ENCODE measurements around the gene ARHGAP10.
A peak's percentile ranks its signal among the peaks of the same experiment; 100 is the strongest.
"Not testable (repeated sequence)": the region's sequence is repeated elsewhere in the genome, so short reads cannot be mapped to it uniquely, and the experiment has no call there.

The ARHGAP10 gene

DNA sequence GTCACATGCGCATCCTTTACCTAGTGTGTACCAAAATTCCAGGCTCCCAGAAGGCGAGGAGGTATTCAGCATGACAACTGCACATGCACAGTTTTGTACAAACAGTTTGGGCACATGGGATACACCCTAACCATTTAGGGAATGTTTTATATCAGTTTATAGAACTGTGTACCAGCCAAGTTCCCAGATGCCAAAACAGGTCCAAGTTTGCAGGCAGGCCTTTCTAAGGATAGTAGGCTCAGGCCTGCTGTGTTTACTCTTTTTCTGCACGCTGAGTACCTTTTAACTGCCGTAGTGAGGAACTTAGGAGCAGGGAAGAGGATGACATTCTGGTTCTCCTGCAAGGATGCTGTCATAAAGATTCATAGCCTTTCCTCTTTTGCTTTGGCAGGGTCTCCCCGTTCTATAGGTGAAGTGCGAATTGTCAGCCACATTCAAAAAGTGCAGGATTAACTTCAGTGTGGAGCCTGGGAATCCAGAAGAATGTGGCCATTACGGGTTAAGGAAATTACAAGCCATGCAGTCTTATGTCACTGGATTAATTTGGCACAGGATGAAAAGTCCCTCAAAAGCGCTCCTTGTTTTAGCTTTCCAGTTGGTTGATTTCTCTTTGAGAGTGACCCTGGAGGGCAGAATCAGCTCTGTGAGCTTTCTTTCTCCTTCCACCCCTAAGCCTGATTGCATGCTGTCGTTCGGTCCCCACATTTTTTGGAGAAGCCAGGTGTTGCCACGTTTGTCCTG is 259.8 kb downstream of the ARHGAP10 start:
- DNase-seq (ENCODE audit: low spot score) = no peak

DNA sequence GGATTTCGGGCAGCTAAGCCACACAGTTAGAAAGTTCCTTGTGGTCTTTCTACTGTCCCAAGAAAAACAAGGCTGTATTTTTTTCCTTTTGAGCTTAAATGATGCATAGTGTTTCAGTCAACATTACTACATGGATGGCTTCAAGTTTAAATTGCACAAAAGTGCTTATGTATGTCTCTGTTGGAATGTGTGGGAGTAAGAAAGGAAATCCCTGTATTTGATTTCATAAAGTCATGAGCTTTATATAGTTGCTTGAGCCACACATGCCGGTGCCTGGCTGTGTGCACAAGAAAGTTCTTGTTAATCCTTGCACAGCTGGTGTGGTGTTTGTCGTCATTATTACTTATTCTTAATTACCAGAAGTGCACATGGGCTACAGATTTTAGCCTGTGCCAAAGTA is 262.2 kb downstream of the ARHGAP10 start:
- DNase-seq (ENCODE audit: low spot score) = no peak

DNA sequence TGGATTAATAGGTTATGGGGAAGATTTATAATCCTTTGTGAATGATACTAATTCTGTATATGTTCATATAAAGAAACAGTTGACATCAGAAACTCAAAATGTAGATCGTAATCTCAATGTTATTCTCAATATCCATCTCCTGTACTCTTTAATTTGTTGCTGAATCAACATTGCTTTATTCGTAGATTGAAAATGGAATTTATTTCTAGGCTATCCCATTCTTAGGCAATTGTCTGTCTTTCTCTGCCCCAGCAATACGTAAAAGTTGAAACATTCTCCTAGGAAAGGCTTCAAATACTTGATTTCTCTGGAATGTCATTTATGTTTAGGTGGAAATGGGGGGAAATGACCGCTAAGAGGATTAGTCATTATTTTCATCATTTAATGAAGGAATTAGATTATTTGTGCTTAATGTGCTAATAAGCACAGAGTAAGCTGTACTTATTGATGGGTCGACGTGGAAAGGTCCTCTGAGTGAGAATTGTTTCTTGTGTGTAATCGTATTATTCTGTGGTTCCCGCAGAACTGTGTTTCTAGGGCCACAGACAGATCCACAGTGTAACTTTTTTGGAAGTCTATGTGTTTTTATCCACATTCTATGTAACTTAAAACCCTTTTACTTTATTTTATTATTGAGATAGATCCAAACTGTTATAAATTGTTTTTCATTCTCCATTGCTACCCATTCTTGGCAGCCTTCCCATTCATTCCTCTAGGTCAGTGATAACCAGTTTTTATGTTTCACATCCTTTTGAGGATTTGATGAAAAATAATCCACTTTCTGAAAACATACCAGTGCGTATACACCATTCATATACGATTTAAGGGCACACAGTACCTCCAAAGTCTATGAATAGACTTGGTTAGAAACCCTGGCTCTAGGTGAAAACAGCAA is 262.9 kb downstream of the ARHGAP10 start:
- DNase-seq (ENCODE audit: low spot score) = no peak

DNA sequence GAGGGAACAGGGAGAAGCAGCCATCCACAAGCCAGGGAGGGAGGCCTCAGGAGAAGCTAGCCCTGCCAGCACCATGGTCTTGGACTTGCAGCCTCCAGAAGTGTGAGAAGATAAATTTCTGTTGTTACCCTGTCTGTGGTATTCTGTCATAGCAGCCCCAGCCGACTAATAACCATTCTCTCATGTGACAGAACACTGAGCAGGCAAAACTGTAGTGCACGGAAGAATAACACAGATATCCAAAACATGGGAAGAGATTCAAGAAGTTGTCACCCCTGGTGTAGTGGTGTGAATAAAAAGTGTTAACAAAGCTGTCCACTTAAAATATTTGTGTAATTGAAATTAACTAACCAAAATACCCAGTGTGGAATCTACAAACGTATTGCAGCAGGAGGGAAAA is 265.0 kb downstream of the ARHGAP10 start:
- no peak for DNase-seq (ENCODE audit: low spot score)

DNA sequence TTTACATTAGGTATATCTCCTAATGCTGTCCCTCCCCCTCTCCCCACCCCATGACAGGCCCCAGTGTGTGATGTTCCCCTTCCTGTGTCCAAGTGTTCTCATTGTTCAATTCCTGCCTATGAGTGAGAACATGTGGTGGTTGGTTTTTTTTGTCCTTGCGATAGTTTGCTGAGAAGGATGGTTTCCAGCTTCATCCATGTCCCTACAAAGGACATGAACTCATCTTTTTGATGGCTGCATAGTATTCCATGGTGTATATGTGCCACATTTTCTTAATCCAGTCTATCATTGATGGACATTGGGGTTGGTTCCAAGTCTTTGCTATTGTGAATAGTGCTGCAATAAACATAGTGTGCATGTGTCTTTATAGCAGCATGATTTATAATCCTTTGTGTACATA is 268.1 kb downstream of the ARHGAP10 start:
- DNase-seq (ENCODE audit: low spot score) = not testable (repeated sequence)

DNA sequence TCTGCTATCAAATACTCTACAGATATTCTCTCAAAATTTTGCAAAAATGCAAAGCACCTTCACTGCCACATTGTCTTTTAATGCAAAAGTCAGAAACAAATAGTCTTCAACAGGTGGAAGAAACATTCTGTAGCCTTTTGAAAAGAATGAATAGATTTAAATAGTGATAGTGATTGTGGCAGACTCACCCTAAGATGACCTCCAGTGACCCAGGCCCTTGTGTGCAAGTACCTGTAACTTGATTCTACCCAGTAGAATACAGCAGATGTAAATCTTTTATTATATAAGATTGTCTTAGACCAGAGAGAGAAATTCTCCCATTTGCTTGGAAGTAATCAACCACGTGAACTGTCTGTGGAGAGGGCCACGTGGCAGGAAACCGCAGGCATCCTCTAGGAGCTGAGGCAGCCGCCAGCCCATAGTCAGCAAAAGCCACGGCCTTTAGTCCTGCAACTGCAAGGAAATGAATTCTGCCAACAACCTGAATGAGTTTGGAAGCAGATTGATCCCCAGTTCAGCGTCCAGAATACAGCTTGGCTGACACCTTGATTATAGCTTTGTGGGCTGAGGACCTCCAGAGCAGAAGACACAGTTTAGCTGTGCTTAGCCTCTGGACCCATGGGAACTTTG is 272.5 kb downstream of the ARHGAP10 start:
- DNase-seq (ENCODE audit: low spot score) = no peak

DNA sequence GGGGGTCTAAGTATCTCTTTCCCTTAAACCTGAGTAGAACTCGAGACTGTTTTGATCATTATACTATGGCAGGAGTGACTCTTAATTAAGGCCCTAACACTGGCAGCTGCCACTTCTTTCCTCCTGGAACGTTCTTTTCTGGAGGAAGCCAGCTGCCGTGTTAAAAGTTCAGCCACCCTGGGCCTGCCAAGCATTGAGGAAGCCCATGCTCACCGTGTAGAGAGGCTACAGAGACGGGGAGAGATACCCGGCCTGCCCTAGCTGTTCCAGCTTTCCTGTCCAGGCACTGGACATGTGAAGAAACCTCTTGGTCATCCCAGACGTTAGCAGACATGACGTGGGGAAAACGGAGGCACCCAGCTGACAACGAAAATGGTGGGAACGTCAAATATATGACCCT is 274.1 kb downstream of the ARHGAP10 start:
- DNase-seq (ENCODE audit: low spot score) = no peak

DNA sequence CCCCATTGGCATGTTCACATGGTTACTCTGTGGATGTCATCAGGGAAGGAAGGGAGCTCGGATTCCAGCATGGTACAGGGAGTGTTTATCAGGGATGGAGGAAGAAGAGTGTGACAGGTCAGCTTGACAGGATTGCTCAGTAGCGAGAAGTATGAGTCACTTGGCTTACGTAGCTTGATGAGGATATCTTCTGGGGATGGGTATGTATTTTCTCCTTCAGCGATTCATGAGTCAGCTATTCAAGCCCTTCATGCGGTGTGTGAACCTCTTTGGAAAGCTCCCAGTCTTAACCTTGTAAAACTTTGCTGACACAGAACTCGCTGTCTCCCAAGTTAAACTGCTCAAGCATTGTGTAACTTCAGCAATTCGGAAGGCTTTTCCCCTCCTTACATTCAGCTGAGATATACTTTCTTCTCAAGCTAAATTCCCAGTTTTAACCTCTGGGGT is 275.4 kb downstream of the ARHGAP10 start:
- DNase-seq (ENCODE audit: low spot score) = no peak

DNA sequence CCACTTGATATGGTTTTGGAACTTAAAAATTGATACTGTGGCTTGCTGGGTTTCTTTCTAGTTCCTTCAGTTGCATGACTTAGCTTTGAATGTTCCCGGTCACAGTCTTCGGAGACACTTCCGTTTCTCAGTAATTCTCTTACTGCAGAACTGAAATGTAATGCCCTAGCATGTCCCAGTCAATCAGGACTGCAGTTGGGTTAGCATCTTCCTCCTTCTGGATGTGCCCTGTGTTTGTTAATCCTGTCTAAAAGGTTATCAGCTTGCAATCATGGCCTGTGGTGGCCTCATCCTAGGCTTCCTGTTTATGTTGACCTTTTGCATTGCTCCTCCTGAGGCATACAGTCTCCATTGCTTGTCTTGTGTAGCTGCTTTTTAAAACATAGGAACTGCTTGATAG is 275.9 kb downstream of the ARHGAP10 start:
- DNase-seq (ENCODE audit: low spot score) = no peak

DNA sequence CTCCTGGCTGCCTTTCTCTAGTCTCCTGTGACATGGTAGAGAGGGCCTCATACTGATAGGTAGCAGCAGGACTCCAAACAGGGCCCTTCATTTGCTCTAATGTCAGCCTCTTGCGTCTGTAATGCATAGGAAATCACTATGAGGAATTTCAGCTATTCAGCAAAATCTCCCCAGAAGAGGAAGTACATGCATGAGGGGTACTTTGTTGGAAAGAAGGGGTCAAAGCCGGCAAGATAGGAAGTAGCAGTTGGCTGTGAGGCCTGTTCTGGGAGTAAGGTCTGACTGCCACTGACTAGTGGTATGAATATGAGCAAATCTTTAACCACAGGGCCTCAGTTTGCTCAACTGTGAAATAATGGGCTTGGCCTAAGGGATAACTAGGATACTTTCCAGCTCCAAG is 283.2 kb downstream of the ARHGAP10 start:
- no peak for DNase-seq (ENCODE audit: low spot score)

DNA sequence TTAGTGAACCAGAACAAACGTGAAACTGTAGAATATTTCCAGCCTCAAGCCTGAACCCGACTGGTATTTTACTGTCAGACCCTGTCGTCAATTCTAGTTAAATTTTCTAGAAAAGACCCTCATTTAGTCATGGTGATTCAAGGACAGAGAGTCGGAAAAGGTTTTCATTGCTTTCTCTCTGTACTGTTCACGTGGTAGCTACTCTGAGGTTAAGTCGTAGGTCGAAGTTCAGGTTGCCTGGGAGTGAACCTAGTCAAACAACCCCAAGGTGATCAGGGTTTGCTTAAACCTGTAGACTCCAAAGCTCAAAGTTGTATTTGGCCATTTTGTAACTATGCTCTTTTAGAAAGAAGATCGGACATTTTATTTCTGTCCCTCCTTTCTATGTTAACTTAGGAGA is 283.6 kb downstream of the ARHGAP10 start:
- no peak for DNase-seq (ENCODE audit: low spot score)

DNA sequence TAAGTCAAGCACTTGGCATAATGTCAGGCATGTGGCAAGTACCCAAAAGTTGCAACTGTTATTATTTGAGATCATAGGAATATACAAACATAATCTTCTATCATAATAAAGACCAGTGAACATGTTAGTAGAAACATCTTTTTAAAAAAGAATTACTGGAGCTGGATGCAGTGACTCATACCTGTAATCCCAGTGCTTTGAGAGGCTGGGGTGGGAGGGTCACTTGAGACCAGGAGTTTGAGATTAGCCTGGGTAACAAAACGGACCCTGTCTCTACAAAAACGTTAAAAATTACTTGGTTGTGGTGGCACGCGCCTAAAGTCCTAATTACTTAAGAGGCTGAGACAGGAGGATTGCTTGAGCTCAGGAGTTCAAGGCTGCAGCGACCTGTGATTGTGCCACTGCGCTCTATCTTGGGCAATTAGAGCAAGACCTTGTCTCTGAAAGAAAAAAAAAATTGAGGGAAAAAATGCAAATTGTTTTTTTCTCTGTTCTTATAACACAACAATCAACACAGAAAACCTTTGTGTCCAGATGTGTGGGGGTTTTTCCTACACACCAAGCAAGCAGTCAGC is 284.3 kb downstream of the ARHGAP10 start:
- DNase-seq (ENCODE audit: low spot score) = no peak

DNA sequence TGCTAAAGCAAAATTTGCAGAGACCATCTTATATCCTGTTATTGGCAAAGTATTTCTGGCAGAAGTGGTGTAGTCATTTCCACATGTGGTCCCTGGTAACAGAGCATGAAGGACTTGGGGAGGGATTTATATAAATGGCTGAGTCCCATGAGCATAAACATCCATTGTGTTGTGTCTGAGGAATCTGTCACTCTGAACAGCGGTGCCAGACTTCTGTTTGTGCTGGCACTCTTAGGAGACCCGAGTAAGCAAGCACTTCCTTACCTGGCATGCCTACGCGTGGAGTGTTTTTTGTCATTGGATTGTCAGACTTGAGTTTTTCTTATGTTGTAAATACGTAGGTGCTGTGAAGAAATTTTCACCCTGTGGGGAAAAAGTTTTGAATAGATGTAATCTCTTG is 285.9 kb downstream of the ARHGAP10 start:
- no peak for DNase-seq (ENCODE audit: low spot score)

DNA sequence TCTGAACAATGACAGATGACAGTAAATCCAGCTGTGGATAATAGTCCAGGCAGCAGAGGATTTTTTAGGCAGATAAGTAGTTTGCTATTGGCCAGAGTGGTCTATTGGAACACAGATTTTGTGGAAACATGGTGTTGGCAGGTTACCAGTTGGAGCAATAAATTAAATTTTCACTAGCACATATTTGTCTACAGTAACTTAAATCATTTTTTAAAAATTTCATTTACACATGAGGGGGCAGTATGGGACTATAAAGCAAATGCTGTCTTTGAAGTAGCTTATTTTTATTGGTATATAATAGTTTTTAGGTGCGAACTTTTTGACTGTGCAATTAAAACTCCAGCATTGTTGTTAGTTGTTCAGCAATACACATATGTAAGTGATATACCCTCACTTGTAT is 289.8 kb downstream of the ARHGAP10 start:
- peak; percentile 18 for DNase-seq (ENCODE audit: low spot score)

DNA sequence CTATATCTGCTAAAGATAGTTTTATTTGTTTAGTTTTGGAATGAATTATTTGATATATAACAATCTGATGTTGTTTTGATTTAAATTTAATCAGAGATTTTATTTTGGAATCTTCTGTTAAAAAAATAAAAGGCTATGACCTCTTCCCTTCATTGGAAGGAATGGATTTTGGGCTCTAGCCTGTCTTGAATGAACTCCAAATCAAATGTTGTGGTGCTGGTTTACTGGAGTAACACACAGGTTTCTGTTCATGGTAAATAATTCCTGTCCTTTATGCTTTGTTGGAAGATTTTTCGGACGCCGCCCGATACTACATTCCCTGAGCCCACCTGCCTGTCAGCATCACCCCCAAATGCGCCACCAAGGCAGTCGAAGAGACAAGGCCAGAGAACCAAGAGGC is 291.1 kb downstream of the ARHGAP10 start:
- no peak for DNase-seq (ENCODE audit: low spot score)

DNA sequence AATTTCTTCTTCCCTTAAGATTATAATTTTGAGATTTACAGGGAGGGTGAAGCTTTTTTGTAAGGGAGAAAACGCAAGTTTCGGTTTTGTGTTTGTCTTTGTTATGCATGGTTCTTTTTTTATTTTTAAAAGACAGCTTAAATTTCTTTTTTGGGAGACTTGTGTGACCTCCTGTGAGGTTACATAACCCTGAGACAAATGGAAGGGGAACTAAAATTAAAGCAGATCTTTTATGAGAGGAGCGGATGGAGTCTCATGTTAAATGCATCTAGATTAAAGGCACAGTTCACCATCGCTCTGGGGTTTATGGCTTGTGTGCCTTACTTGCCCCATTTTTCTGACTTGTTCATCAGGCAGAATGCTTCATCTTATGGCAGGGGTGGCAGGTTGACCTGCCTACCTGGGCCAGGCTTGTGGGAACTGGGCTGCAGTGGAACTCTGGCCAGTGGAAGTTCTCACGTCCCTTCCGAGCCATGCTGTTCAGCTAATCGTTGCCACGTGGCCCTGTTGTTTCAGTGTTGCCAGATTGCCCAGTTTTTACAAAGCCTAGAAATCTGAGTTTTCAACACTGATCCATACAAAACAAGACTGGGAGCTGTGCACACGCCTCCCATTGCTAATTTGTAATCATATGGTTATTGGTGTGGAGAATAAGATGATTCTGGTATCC is 291.8 kb downstream of the ARHGAP10 start:
- no peak for DNase-seq (ENCODE audit: low spot score)

DNA sequence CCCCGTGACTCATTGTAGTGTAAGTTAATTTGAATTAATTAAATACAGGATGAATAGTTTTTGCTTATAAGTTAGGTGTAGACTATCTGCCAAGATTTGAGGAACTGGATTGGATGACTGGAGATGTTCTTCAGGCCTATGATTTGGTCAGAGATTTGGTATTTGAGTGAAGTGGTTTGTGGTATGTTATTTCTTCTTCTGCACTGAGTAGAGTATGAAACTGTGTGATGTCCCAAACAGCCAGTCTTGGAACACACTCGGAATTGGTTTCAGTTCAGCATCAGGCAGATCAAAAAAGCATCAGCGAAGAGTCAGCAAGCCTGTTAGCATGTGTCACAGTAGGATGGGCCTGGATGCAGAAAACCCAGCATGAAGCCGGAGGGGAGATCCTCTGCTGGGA is 294.1 kb downstream of the ARHGAP10 start:
- DNase-seq (ENCODE audit: low spot score) = no peak

DNA sequence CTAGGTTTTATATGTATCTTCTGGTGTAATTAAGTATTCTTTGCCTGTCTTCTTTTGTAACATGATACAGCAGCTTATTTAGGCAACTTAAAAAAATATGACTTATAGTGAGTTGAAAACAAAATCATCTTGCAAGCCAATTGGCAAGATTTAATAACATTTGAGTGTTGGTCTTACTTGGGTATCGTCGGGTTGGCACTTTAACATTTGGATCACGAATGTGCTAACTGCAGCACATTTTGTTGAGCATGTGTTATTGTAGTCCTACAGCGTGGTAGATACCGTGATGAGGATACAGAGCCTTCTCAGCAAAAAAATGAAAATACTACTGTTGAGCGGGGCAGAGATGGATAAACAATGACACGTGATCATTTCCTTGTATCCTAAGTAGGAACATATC is 295.3 kb downstream of the ARHGAP10 start:
- no peak for DNase-seq (ENCODE audit: low spot score)

DNA sequence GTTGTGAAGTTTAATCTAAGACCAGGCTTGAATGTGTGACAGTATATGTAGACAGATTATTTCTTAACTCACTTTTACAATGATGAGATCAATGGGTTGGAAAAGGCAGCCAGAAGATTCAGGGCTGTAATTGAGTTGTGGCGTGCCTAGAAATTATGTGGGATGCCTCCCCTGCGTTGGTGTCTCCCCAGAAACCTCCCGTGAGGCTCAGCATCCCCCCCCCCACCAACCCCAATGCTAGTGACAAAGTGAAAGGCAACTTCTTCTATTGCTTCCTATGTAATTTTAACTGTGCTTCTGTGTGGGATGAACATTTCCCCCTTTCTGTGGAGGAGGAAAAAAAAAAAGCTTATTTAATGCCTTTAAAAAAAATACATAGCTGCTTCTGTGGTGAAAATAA is 297.9 kb downstream of the ARHGAP10 start:
- no peak for DNase-seq (ENCODE audit: low spot score)

DNA sequence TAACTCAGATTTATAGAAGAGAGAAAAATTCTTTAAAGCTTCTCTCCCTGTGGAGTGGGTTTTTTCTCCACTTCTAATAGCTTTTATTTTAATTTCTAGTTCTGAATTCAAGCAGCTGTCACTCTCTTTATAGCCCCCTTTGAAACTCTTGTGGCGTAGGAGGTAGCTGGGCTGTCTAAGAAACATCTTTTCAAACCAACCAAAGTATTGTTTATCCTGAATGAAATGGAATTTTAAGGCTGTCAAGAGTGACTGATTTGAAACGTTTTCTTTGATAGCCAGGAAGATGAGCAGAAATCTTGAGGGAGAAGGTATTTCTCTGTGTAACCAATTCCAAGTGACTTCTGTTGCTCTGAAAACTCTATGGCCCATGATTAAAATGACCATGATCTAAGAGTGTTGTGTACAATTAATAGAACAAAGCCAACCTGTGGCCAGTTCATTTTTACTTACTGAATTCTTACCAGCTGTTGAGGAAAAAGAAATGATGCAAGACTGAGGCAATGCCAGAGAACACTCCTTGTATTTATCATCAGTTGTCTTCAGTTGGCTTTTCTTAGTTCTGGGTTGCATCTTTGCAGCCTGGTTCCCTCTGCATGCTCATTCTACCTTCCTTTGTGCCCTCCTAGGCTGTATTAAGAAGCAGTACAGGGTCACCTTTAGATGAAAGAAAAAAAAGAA is 298.4 kb downstream of the ARHGAP10 start:
- DNase-seq (ENCODE audit: low spot score) = no peak

DNA sequence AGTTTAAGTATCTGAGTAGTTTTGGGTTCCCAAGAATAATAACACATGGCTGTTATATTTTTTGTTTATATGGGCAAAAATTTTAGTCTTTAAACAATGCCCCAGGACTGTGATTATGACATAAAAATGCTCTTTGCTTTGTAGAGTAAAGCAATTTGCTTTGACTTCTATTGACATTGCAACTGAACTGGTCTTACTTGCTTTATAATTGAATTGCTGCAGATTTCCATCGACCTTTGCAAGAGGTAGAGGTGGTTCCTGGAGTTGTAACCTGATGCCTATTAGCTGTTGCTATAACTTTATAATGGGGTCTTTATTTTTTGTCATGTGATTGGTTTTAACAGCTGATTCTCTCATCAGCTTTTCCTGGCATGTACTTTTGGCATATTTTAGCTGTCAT is 302.9 kb downstream of the ARHGAP10 start:
- DNase-seq (ENCODE audit: low spot score) = no peak
